NCI-H146 (cell line): ENCODE data around the gene KMT5C.
"Not testable (repeated sequence)": the region's sequence is repeated elsewhere in the genome, so short reads cannot be mapped to it uniquely, and the experiment has no call there.

ENCODE experiments used
- DNase-seq: peaks from one replicate; lab custom pipeline; 2025; lab: John Stamatoyannopoulos, UW

Gene KMT5C

DNA sequence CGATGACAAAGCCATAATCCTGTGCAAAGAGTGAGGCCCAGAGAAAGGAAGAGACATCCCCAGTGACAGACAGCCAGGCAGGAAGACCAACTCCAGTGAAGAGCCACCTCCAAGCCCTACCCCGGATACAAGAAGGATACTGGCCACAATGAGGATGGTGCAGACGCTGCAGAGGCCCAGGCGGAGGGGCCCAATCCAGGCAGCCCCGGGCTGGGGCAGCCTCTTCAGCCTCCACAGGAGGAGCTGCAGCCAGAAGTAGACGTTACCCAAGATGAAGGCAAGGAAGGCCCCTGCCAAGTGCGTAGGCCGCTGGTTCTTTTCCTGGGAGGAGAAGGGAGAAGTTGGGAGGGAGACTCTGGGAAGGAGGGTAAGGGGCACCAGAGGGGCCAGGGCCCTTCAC is 23.0 kb upstream of the KMT5C start:
- DNase-seq: no peak

DNA sequence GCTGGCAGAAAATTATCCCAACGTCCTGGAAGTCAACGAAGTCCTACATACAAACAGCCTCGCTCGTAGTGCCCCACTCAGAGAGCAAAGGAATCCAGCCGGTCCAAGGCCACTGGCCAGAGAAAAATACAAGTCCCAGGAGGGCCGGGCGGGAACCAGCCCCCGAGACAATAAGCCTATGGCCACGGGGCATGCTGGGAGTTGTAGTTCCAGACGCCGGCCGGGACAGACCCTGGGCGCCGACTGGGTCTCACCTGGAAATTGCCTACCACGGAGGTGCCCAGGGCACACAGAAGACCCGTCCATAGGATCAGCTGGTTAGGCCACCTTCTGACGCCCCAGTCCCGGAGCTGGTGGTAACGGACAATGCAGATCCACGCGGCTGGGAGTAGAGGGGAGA is 19.9 kb upstream of the KMT5C start:
- peak; percentile 82 for DNase-seq

GRCh38 chr19:55320844-55321419 is 18.7 kb upstream of the KMT5C start:
- no peak for DNase-seq

GRCh38 chr19:55321466-55322137 is 18.1 kb upstream of the KMT5C start:
- DNase-seq: no peak

- DNase-seq: peak; percentile 44
These were observed 17.3 kb upstream of the KMT5C start for GRCh38 chr19:55322204-55322885.

GRCh38 chr19:55324662-55325061 is 15.0 kb upstream of the KMT5C start:
- no peak for DNase-seq

DNA sequence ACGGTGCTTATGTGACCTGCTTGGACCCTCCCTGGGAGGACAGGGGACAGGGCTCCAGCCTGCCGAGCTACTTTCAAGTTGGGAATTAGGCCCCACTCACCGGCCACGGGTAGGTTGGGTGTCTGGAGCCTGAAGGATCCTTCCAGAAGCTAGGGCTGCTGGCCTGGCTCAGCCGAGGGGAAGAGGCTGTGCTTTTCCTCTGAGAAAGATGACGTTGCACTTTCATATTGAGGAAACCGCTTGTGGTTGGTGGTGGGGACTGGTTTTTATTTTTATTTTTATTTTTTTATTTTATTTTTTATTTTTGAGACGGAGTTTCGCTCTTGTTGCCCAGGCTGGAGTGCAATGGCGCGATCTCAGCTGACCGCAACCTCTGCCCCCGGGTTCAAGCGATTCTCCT is 14.5 kb upstream of the KMT5C start, which contains the start of gene TMEM150B:
TSS of gene TMEM150B (minus strand) at position 170 of the 400 bp plus-strand sequence. CDS start 4,305 bp downstream, outside the sequence.
- DNase-seq: no peak

- not testable (repeated sequence) for DNase-seq
These were observed 10.8 kb upstream of the KMT5C start for GRCh38 chr19:55328774-55329318.

DNA sequence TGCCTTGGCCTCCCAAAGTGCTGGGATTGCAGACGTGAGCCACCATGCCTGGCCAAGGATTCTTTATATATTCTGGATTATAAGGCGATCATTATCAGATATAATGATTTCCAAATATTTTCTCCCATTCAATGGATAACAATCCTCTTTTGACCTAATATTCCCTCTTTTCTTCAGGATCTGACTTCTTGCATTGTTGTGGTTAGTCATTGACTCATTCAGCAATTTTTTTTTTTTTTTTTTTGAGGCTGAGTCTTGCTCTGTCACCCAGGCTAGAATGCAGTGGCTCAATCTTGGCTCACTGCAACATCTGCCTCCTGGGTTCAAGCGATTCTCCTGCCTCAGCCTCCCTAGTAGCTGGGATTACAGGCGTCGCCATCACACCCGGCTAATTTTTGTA is 9.9 kb upstream of the KMT5C start:
- DNase-seq: not testable (repeated sequence)

DNA sequence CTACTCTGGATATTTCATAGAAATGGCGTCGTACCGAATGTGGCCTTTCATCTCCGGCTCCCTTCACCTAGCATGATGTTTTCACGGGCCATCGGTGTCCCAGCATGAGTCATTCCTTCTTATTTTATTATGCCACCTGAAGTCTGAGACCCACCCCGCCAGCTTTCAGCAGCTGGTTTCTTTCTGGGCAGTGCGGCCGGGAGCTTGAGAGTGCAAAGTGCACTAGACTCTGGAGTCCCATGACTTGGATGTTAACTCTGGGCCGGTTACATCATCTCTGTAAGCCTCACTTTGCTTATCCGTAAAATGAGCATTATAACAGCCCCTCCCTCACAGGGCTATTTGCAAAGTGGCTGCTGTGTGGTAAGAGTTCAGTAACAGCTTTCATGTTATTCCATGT is 5.8 kb upstream of the KMT5C start:
- DNase-seq: no peak

DNA sequence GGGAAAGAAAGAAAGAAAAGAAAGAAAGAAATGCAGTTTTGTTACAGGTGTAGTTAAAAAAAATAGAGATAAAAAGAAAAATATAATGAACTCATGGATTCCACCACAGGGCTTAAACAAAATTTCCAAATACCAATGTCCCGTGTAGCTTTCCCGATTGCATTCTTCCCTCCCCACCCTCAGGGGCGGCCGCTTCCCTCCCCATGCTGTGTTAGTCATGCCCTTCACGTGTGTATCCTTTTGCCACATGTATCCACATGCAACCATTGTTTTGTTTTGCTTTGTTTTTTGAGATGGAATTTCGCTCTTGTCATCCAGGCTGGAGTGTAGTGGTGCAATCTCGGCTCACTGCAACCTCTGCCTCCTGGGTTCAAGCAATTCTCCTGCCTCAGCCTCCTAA is 3.6 kb upstream of the KMT5C start:
- no peak for DNase-seq

GRCh38 chr19:55339889-55340783 is 460 bp downstream of the KMT5C start:
- DNase-seq: peak; percentile 66

DNA sequence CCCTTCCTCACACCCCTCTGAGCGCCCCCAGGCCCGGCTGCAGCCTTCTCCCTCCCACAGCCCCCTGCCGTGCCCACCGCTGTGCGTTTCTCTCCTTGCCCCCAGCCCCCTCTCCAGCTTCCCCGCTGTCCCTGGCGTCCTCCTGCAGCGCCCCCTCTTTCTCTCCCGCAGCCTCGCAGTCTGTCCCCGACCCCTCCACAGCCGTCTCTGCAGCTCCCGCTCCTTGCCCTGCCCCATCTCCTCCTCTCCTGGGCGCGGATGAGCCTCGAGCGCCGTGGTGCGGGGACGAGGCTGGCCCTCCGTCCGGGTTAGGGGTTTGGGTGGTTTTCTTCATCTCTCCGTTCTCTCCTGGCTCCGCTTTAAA is 1.1 kb downstream of the KMT5C start:
- DNase-seq: peak; percentile 86

DNA sequence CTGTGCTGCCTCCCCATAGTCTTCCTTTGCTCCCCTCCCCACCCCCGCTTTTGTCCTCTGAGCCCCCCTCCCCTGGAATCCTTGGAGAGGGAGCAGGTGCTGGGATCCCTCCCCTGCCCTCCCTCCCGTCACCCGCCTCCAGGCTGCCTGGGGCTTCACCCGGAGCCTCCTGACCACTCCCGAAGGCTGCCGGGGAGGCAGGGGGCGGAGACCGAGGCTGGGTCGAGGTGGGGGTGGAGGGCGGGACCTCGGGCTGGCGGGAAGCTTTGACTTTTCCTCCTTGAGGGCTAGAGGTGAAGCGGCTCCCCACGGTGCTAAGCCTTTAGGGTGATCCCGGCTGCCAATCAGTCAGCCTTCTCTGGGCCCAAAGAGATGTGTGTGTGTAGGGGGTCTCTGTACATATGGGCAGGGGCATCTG is 1.5 kb downstream of the KMT5C start:
- peak; percentile 96 for DNase-seq

DNA sequence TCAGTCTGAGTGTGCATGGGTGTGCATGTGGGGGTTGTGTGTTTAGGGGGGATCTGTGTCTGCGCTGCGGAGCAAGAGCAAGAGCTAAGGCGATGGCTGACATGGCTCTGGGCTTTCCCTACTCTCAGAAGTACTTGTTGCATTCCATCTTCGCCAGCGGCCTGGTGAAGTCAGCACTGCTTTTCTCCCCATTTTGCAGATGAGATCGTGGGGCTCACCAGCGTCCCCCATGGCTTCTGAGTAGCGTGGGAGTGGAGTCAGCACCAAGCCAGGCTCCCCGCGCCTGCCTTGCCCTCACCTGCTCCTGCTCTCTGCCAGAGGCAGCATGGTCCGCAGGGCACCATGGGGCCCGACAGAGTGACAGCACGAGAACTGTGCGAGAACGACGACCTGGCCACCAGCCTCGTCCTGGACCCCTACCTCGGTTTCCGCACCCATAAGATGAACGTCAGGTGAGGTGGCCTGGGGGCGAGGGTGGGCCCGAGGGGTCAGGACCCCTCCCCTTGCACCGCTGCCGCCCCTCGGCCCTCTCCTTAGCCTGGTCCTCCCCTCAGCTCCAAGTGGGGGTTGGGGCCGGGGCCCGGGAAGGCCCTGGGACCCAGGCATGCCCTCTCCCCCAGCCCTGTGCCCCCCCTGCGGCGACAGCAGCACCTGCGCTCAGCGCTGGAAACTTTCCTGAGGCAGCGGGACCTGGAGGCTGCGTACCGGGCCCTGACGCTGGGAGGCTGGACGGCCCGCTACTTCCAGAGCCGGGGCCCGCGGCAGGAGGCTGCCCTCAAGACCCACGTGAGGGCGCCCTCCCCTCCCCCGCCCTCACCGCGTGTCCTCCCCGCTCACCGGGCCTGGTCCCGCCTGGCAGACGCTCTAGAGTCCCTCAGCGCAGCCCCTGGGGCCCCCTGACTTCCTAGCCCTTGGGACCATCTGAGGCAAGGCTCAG is 2.2 kb downstream of the KMT5C start:
- no peak for DNase-seq

DNA sequence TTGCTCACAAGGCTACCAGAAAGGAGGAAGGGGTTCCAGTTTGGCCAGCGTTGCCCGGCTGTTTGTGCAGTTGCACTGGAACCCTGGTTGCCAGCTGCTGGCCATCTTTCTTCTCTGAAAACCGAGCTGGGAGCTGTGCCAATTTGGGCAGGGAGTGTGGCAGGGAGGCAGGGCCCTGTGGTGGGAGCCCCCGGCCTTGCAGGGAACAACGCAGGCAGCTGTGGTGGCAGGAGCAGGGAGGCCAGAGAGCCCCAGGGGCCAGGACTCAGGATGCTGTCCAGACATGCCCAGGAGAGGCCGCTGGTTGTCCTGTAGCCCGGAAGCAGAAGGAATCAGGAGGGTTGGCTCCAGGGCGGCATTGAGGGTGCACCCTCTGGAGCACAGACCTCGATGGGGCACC is 4.8 kb downstream of the KMT5C start:
- DNase-seq: no peak

GRCh38 chr19:55345101-55345817 is 5.6 kb downstream of the KMT5C start:
- no peak for DNase-seq

DNA sequence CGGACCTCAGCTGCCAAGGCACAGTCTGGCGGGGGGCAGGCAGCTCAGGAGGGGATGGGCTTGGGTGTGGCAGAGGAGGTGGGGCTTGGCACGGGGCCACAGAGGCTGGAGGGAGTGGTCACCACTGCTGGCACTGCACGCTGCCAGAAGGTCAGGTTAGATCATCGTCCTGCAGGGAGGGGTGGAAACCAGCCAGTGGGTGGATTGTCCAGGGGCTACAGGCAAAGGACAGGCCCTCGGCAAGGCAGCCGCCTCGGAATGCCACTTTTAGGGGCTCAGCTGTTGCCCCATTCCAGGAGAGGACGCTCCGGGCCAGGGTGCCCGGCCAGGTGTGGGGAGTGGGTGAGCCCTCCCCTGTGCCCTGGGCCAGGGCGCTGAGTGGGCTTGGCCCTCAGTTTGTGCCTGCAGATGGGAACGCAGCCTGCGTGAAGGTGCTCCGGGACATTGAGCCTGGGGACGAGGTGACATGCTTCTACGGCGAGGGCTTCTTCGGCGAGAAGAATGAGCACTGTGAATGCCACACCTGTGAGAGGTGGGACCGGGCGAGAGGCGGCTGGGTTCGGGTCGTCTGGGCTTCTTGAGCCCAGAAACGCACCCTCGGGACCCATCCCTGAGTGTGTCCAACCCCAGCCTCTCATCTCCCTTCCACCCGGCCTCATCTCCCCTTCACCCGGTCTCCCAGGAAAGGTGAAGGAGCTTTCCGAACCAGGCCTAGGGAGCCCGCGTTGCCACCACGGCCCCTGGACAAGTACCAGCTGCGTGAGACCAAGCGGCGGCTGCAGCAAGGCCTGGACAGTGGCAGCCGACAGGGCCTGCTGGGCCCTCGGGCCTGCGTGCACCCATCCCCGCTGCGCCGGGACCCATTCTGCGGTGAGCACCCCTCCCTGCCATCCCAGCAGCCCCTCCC is 6.4 kb downstream of the KMT5C start:
- DNase-seq: no peak
